SK-N-SH treated with all-trans-retinoic acid at 6 μM for 48 hours (cell line): ENCODE data around the gene TRIM71.

Experiments
- ATAC-seq: fragments of 200-7000 bp; cut with Tn5 transposase; 3 replicates; pipeline ENCODE4 v1.9.1; 2020; ENCODE audit warnings: mild to moderate bottlenecking, moderate library complexity
- ARNTL ChIP-seq: fragments of 450-650 bp; formaldehyde crosslinking; IDR thresholded peaks from 2 replicates; pipeline ENCODE4 v1.5.0; 2020; ENCODE audit warnings: low read depth, mild to moderate bottlenecking, moderate library complexity, borderline replicate concordance
- CREB5 ChIP-seq: fragments of 250-450 bp; sonication (Bioruptor Pico); IDR thresholded peaks from 2 replicates; pipeline ENCODE4 v1.5.1; 2020; ENCODE audit warnings: low read depth, mild to moderate bottlenecking, moderate library complexity
- CSDC2 ChIP-seq: fragments of 250-450 bp; sonication (Bioruptor Pico); IDR thresholded peaks from 2 replicates; pipeline ENCODE4 v1.5.0; 2020; ENCODE audit warnings: mild to moderate bottlenecking, moderate library complexity
- ESRRG ChIP-seq: fragments of 250-450 bp; sonication (Bioruptor Pico); IDR thresholded peaks from 2 replicates; pipeline ENCODE4 v1.6.1; 2021; ENCODE audit warnings: mild to moderate bottlenecking
- GLIS3 ChIP-seq: fragments of 250-450 bp; sonication (Bioruptor Pico); IDR thresholded peaks from 2 replicates; pipeline ENCODE4 v1.5.0; 2020; ENCODE audit warnings: mild to moderate bottlenecking, moderate library complexity
- ISL1 ChIP-seq: fragments of 250-450 bp; sonication (Bioruptor Pico); IDR thresholded peaks from 2 replicates; pipeline ENCODE4 v2.1.2; 2022; ENCODE audit warnings: mild to moderate bottlenecking, moderate library complexity
- OSR1 ChIP-seq: fragments of 250-450 bp; sonication (Bioruptor Pico); IDR thresholded peaks from 2 replicates; pipeline ENCODE4 v1.8.0; 2022; ENCODE audit warnings: moderate library complexity, mild to moderate bottlenecking, inconsistent platforms
- POU6F1 ChIP-seq: fragments of 250-450 bp; sonication (Bioruptor Pico); IDR thresholded peaks from 2 replicates; pipeline ENCODE4 v1.8.0; 2021; ENCODE audit warnings: low read depth, mild to moderate bottlenecking, moderate library complexity, borderline replicate concordance
- PPARA ChIP-seq: fragments of 250-450 bp; sonication (Bioruptor Pico); IDR thresholded peaks from 2 replicates; pipeline ENCODE4 v1.5.0; 2020; ENCODE audit warnings: mild to moderate bottlenecking, borderline replicate concordance
- RARB ChIP-seq: fragments of 250-450 bp; sonication (Bioruptor Pico); IDR thresholded peaks from 2 replicates; pipeline ENCODE4 v1.8.0; 2021; ENCODE audit warnings: mild to moderate bottlenecking, moderate library complexity
- SNAI2 ChIP-seq: fragments of 250-450 bp; sonication (Bioruptor Pico); IDR thresholded peaks from 2 replicates; pipeline ENCODE4 v1.5.0; 2020; ENCODE audit warnings: mild to moderate bottlenecking, moderate library complexity
- TCF4 ChIP-seq: fragments of 250-450 bp; sonication (Bioruptor Pico); IDR thresholded peaks from 2 replicates; pipeline ENCODE4 v1.8.0; 2021; ENCODE audit warnings: mild to moderate bottlenecking, moderate library complexity, borderline replicate concordance
- TOX ChIP-seq: fragments of 250-450 bp; sonication (Bioruptor Pico); IDR thresholded peaks from 2 replicates; pipeline ENCODE4 v1.8.0; 2021; ENCODE audit warnings: mild to moderate bottlenecking, moderate library complexity, borderline replicate concordance
- TSHZ2 ChIP-seq: fragments of 250-450 bp; sonication (Bioruptor Pico); IDR thresholded peaks from 2 replicates; pipeline ENCODE4 v1.5.0; 2020; ENCODE audit warnings: mild to moderate bottlenecking, moderate library complexity
- ZC3H10 ChIP-seq: fragments of 250-450 bp; sonication (Bioruptor Pico); IDR thresholded peaks from 2 replicates; pipeline ENCODE4 v1.5.1; 2021; ENCODE audit warnings: mild to moderate bottlenecking, moderate library complexity
- ZFP3 ChIP-seq: fragments of 250-450 bp; sonication (Bioruptor Pico); IDR thresholded peaks from 2 replicates; pipeline ENCODE4 v1.5.0; 2020; ENCODE audit warnings: mild to moderate bottlenecking, moderate library complexity
- ZNF565 ChIP-seq: fragments of 450-650 bp; formaldehyde crosslinking; conservative IDR thresholded peaks from 2 replicates; pipeline ENCODE4 v1.5.0; 2020; ENCODE audit warnings: low read depth, mild to moderate bottlenecking, moderate library complexity
- ZNF70 ChIP-seq: fragments of 450-650 bp; formaldehyde crosslinking; IDR thresholded peaks from 2 replicates; pipeline ENCODE4 v1.5.0; 2020; ENCODE audit warnings: mild to moderate bottlenecking, moderate library complexity
- ZNF8 ChIP-seq: fragments of 450-650 bp; formaldehyde crosslinking; IDR thresholded peaks from 2 replicates; pipeline ENCODE4 v1.5.0; 2020; ENCODE audit warnings: mild to moderate bottlenecking, moderate library complexity
- TF ChIP-seq, protein P1 (sequence below): fragments of 250-450 bp; sonication (Bioruptor Pico); IDR thresholded peaks from 2 replicates; pipeline ENCODE4 v1.8.0; 2020; ENCODE audit warnings: mild to moderate bottlenecking, moderate library complexity, borderline replicate concordance
- TF ChIP-seq, protein P2 (sequence below): fragments of 250-450 bp; sonication (Bioruptor Pico); IDR thresholded peaks from 2 replicates; pipeline ENCODE4 v1.5.1; 2021; ENCODE audit warnings: mild to moderate bottlenecking, moderate library complexity

The TRIM71 gene

DNA sequence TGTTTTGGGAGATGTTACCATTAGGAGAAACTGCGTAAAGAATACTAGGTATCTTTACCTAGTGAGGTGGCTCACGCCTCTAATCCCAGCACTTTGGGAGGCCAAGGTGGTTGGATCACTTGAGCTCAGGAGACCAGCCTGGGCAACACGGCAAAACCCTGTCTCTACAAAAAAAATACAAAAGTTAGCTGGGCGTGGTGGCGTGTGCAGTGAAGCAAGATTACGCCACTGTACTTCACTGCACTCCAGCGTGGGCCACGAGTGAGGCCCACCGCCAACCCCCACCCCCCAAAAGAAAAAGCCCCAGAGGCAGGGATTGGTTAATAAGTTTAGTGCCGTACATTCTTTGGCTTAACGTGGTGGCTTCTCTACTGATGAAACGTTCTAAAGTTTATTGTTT is 23.5 kb downstream of the TRIM71 start:
- TF ChIP-seq CSDC2 (CRISPR knock-in tag): no peak
- TF ChIP-seq GLIS3 (CRISPR knock-in tag): no peak
- TF ChIP-seq CREB5 (CRISPR knock-in tag): no peak
- no peak for TF ChIP-seq OSR1 (CRISPR knock-in tag)
- no peak for TF ChIP-seq ZNF70 (CRISPR knock-in tag)
- no peak for TF ChIP-seq ISL1 (CRISPR knock-in tag)
- no peak for TF ChIP-seq ZNF565 (CRISPR knock-in tag)
- TF ChIP-seq ZNF8: no peak
- TF ChIP-seq, all 23 proteins: peak for 0
- no peak for ATAC-seq

GRCh38 chr3:32841867-32842470 is 24.2 kb downstream of the TRIM71 start:
- TF ChIP-seq CSDC2 (CRISPR knock-in tag) (no peak), TCF4 (CRISPR knock-in tag) (no peak), ESRRG (CRISPR knock-in tag) (no peak), ZNF70 (CRISPR knock-in tag) (no peak), ARNTL (no peak), ISL1 (CRISPR knock-in tag) (no peak), SNAI2 (CRISPR knock-in tag) (no peak), OSR1 (CRISPR knock-in tag) (no peak), TOX (CRISPR knock-in tag) (no peak), CREB5 (CRISPR knock-in tag) (no peak), POU6F1 (CRISPR knock-in tag) (no peak), PPARA (CRISPR knock-in tag) (no peak), ZC3H10 (CRISPR knock-in tag) (no peak), ZNF8 (no peak), RARB (CRISPR knock-in tag) (no peak)
- TF ChIP-seq, protein P1, sequence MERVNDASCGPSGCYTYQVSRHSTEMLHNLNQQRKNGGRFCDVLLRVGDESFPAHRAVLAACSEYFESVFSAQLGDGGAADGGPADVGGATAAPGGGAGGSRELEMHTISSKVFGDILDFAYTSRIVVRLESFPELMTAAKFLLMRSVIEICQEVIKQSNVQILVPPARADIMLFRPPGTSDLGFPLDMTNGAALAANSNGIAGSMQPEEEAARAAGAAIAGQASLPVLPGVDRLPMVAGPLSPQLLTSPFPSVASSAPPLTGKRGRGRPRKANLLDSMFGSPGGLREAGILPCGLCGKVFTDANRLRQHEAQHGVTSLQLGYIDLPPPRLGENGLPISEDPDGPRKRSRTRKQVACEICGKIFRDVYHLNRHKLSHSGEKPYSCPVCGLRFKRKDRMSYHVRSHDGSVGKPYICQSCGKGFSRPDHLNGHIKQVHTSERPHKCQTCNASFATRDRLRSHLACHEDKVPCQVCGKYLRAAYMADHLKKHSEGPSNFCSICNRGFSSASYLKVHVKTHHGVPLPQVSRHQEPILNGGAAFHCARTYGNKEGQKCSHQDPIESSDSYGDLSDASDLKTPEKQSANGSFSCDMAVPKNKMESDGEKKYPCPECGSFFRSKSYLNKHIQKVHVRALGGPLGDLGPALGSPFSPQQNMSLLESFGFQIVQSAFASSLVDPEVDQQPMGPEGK (CRISPR knock-in tag): no peak
- TF ChIP-seq, protein P2, sequence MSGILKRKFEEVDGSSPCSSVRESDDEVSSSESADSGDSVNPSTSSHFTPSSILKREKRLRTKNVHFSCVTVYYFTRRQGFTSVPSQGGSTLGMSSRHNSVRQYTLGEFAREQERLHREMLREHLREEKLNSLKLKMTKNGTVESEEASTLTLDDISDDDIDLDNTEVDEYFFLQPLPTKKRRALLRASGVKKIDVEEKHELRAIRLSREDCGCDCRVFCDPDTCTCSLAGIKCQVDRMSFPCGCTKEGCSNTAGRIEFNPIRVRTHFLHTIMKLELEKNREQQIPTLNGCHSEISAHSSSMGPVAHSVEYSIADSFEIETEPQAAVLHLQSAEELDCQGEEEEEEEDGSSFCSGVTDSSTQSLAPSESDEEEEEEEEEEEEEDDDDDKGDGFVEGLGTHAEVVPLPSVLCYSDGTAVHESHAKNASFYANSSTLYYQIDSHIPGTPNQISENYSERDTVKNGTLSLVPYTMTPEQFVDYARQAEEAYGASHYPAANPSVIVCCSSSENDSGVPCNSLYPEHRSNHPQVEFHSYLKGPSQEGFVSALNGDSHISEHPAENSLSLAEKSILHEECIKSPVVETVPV (CRISPR knock-in tag): no peak
- ATAC-seq: no peak

GRCh38 chr3:32842531-32842931 is 24.7 kb downstream of the TRIM71 start:
- ATAC-seq: no peak
- no peak for TF ChIP-seq TCF4 (CRISPR knock-in tag)
- no peak for TF ChIP-seq ZFP3
- TF ChIP-seq ZNF565 (CRISPR knock-in tag): no peak
- no peak for TF ChIP-seq PPARA (CRISPR knock-in tag)
- TF ChIP-seq RARB (CRISPR knock-in tag): no peak
- TF ChIP-seq CREB5 (CRISPR knock-in tag): no peak
- TF ChIP-seq CSDC2 (CRISPR knock-in tag): no peak
- TF ChIP-seq TSHZ2 (CRISPR knock-in tag): no peak
